SK-N-SH (cell line): ENCODE data around the gene ALG6.

ENCODE experiments used
- CTCF ChIP-seq: fragments of 200-600 bp; sonication (generic); IDR thresholded peaks from 2 replicates; pipeline ENCODE4 v1.6.1; 2017; ENCODE audit warnings: antibody characterized with exemption, mild to moderate bottlenecking, moderate library complexity
- EP300 ChIP-seq, 2 experiments: IDR thresholded peaks; 2 replicates each; pipeline versions ENCODE4 v1.4.0 to v1.6.1; 2012; ENCODE audit warnings: borderline replicate concordance in 1 of 2, low read depth in 1 of 2, low read length in 1 of 2
- REST ChIP-seq: IDR thresholded peaks from 2 replicates; pipeline ENCODE4 v1.6.1; 2012; ENCODE audit warnings: mild to moderate bottlenecking, low read depth, low read length, moderate library complexity
- YY1 ChIP-seq: IDR thresholded peaks from 2 replicates; pipeline ENCODE4 v1.4.0; 2012; ENCODE audit warnings: low read depth, mild to moderate bottlenecking

GRCh38 chr1:63458750-63459149, 91.3 kb downstream of the ALG6 start:
- TF ChIP-seq YY1 (no peak), EP300 (IDR thresholded peaks at IDR 0.05; ENCODE audit: borderline replicate concordance in 1 of 2, low read depth in 1 of 2, low read length in 1 of 2) (no peak), CTCF (no peak), REST (no peak)
